Epithelial cell of alveolus of lung (primary cell): ENCODE data around the gene AVL9. TPM values are rescaled to one million over a fixed set of nuclear protein-coding genes. Genes with fewer than 3 reads are reported as not detected.

Experiments used
- total RNA-seq: library from RNA; depleted of rRNA; stranded (reverse); fragments of >200 nt; gene quantifications from 2 replicates; pipeline ENCODE4 v1.2.1, GENCODE V29; 2015

The AVL9 gene
- 20.5 and 33.5 TPM in 2 replicates for total RNA-seq

DNA sequence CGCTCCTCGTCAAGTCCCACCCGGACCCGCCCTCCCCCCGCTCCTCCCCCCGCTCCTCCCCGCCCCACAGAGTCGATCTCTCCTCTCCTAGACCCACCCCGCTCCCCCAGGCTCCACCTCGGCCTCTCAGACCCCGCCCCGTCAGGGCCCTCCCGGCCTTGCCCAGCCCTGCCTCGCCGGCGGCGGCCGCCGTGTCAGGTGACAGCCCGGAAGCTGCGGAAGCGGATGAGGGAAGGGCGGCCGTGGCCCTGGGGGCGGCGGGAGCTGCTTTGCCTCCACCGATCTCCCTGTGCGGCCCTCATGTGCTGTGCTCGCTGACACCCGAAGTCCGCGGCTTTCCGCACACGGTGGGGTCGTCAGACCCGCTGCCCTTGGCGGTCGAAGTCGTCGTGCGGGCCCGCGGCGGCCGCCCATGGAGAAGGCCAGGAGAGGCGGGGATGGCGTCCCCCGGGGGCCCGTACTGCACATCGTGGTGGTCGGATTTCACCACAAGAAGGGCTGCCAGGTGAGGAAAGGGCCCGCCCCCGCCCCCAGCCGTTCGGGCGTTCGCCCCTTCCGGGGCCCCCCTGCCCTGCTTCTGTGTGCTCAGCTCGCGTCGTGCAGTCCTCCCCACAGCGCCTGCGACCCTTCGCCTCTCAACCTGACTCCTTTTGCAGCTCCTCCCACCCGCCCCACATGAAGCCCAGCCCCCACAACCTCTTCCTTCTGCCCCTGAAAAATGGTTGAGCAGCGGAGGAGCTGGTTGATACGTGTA lies at the start of gene AVL9:
AVL9 (plus strand) TSS at position 192 of the 754 bp plus-strand sequence; CDS start at position 413, 221 bp downstream.

DNA sequence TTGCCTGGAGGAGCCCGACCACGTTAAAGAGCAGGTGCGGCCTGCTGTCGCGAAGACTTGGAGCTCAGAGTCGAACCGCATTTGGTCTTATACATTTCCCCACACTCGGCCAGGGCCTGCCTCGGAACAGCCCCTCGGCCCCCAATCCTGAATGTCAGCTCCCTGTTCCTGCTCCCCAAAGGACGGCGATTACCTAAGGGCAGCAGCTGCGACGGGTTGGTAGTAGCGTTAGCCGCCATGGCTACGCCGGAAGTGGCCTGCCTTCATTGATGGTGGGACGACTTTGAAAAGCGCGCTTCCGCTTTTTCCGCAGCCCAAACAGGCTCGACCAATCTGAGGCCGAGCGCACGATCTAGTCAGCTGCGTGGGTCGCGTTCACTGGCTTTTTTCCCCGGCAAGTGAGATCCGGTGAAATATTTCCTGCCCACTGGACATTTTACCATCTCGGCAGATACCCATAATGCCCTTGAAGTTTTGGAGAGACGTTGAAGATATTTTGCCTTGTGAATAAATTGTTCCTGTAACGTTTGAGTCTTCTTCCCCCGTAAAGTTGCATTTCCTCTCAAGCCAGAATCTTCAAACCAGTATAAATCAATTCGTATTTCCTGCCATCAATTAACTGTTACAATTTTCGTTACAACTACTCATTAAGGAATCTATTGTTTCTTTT lies 5.0 kb upstream of the AVL9 start, which contains the start of gene LSM5:
LSM5 (minus strand) TSS at position 254 of the 670 bp plus-strand sequence; CDS start at position 239, 15 bp downstream.

Other genes with a start within 250 kb of the AVL9 start
- gene LSM5, start 5.1 kb upstream of the AVL9 start, total RNA-seq = 20.9 and 26.5 TPM in 2 replicates